ENCODE data around the gene HELQ.

- TF ChIP-seq ZNF274 (IDR thresholded peaks at IDR 0.05; ENCODE audit: low read depth, low read length) (no peak), YY1 (IDR thresholded peaks at IDR 0.05; ENCODE audit: insufficient read depth, insufficient read length) (no peak)
Observed at GRCh38 chr4:83382850-83383249, 72.8 kb downstream of the HELQ start.
